ENCODE data around the gene SHTN1. TPM values are rescaled to one million over a fixed set of nuclear protein-coding genes. Genes with fewer than 3 reads are reported as not detected.

SHTN1 gene
- total and polyA plus RNA-seq, 8 donors = 7.4 to 49.1 (median 15.7) TPM

DNA sequence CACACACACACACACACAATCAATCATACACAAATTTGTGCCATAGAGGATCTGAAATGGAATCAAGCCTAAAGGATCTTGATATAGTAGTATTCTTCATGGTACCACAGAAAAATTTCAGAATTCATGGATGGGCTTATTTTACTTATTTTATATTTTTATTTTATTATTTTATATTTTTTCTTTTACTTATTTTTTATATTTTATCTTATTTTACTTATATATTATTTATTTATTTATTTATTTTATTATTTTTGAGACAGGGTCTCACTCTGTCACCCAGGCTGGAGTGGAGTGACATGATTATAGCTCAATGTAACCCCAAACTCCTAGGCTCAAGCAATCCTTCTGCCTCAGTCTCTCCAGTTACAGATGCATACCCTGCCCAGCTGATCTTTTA is 16.7 kb downstream of the SHTN1 start:
- intact Hi-C loops (cut with DNase I; ENCODE audit: low total_unique reads) = no loop called here
- Histone ChIP-seq H3K4me1 (no peaks in the 10 kb centered on the region), H3K36me3 (no peaks in the 10 kb centered on the region), H3K27me3 (no peaks in the 10 kb centered on the region), H3K4me3 (no peak overlapping the region), H3K9me3 (no peaks in the 10 kb centered on the region), H3K27ac (no peak overlapping the region)
- TF ChIP-seq POLR2A (IDR thresholded peaks at IDR 0.05) (no peak), POLR2AphosphoS5 (IDR thresholded peaks at IDR 0.05) (no peak), EP300 (IDR thresholded peaks at IDR 0.05) (no peak)
- TF ChIP-seq, protein P1, sequence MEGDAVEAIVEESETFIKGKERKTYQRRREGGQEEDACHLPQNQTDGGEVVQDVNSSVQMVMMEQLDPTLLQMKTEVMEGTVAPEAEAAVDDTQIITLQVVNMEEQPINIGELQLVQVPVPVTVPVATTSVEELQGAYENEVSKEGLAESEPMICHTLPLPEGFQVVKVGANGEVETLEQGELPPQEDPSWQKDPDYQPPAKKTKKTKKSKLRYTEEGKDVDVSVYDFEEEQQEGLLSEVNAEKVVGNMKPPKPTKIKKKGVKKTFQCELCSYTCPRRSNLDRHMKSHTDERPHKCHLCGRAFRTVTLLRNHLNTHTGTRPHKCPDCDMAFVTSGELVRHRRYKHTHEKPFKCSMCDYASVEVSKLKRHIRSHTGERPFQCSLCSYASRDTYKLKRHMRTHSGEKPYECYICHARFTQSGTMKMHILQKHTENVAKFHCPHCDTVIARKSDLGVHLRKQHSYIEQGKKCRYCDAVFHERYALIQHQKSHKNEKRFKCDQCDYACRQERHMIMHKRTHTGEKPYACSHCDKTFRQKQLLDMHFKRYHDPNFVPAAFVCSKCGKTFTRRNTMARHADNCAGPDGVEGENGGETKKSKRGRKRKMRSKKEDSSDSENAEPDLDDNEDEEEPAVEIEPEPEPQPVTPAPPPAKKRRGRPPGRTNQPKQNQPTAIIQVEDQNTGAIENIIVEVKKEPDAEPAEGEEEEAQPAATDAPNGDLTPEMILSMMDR (IDR thresholded peaks at IDR 0.05) = no peak
- DNase-seq = no peak

DNA sequence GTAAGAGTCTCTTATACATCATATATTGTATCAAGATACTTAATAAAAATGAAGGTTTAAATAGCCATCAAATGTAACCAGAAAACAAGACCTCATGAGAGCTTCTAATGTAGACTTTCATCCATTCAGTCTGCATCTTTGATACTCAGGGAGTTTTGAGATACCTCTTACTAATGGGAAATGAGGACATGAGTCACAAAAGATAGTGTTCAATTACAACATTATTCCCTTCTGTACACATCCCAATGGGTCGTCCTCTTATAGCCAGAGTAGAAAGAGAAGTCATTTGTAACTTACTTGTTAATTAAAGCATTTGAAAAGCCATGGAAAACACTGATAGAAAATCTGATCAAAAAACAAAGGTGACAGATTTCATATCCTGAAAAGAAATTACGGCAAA is 19.4 kb downstream of the SHTN1 start:
- no peaks in the 10 kb centered on the region for H3K36me3 ChIP-seq
- no peaks in the 10 kb centered on the region for H3K27me3 ChIP-seq
- H3K4me3 ChIP-seq = no peak overlapping the region
- no peak overlapping the region for H3K27ac ChIP-seq
- TF ChIP-seq, protein P1 (IDR thresholded peaks at IDR 0.05) = no peak
- TF ChIP-seq POLR2A (IDR thresholded peaks at IDR 0.05) (no peak), EP300 (IDR thresholded peaks at IDR 0.05) (no peak), POLR2AphosphoS5 (IDR thresholded peaks at IDR 0.05) (no peak)
- H3K9me3 ChIP-seq = no peaks in the 10 kb centered on the region
- 85 to 89% (median 86%) methylated on average over 2 of the region's 2 CpGs for WGBS, 5 donors
- intact Hi-C loops (cut with DNase I; ENCODE audit: low total_unique reads) = no loop called here
- no peak for DNase-seq
- H3K4me1 ChIP-seq = no peaks in the 10 kb centered on the region

DNA sequence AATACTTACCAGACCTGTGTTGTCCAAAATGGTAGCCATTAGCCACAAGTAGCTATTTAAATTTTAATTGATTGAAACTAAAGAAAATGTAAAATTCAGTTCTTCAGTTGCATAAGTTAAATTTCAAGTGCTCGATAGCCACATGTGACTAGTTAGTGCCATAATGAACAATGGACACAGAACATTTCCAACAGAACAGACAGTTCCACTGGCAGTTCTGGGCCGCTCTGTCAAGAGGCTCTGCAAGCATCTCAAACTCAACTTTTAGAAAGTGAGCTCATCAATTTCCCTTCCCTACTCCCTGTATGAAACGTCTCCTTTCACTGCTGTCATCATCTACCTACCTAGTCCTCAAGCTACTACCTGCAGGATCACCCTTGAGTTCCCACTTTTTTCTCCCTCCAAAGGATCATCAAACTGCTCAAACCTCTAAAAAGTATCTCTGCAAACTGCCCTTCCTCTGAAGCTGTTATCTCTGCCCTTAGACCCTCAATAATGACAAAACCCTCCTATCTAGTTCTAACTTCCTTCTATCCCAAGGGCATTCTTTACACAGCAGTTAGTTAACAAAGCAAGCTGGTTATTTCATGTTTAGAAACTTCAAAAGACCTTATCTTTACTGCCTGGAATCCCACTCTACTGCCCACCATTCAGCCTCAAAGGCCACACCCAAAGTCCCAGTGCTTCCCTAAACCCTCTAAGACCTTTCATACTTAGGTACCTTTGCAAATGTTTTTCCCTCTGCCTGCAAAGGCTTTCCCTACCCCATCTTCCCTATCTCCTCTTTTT is 20.6 kb downstream of the SHTN1 start:
- no peak for DNase-seq
- no peaks in the 10 kb centered on the region for H3K27me3 ChIP-seq
- H3K9me3 ChIP-seq = no peaks in the 10 kb centered on the region
- H3K27ac ChIP-seq = no peak overlapping the region
- no peak for TF ChIP-seq POLR2A (IDR thresholded peaks at IDR 0.05)
- TF ChIP-seq, protein P1 (IDR thresholded peaks at IDR 0.05) = no peak
- no peak for TF ChIP-seq POLR2AphosphoS5 (IDR thresholded peaks at IDR 0.05)
- no peak for TF ChIP-seq EP300 (IDR thresholded peaks at IDR 0.05)
- intact Hi-C loops (cut with DNase I; ENCODE audit: low total_unique reads) = no loop called here
- no peak overlapping the region for H3K4me3 ChIP-seq
- WGBS, 5 donors = 84 to 90% (median 87%) methylated on average over 3 of the region's 3 CpGs
- peaks cover 0 to under 1% (median 0%) of the 10 kb centered on the region in 4 donors for H3K36me3 ChIP-seq
- H3K4me1 ChIP-seq = no peaks in the 10 kb centered on the region

DNA sequence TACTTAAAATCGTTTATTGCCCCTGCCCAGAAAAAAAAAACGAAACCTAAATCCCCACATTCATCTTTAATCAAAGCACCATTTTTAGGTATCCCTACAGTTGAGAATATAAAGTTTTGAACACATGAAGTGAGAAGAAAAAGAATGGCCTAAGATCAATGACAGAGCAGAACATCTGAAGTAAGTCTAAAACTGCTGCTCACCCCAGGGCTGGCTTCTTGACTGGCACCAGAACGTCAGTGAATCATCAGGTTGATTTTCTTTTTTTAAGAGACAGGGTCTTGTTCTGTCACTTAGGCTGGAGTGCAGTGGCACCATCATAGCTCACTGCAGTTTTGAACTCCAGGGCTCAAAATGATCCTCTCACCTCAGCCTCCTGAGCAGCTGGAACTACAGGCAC is 24.9 kb downstream of the SHTN1 start:
- 70 to 77% (median 75%) methylated on average over 3 of the region's 3 CpGs for WGBS, 5 donors
- H3K9me3 ChIP-seq = no peaks in the 10 kb centered on the region
- no peak for DNase-seq
- no peaks in the 10 kb centered on the region for H3K4me1 ChIP-seq
- TF ChIP-seq POLR2A (IDR thresholded peaks at IDR 0.05) (no peak), EP300 (IDR thresholded peaks at IDR 0.05) (no peak)
- TF ChIP-seq, protein P1 (IDR thresholded peaks at IDR 0.05) = no peak
- H3K27me3 ChIP-seq = no peaks in the 10 kb centered on the region
- intact Hi-C loops (cut with DNase I; ENCODE audit: low total_unique reads) = no loop called here
- H3K27ac ChIP-seq = no peak overlapping the region
- H3K4me3 ChIP-seq = no peak overlapping the region
- H3K36me3 ChIP-seq = peaks cover 0 to 23% (median 6%) of the 10 kb centered on the region in 4 donors

All from stomach (tissue), 9 donors.